ENCODE results near the gene FBXO46.

DNA sequence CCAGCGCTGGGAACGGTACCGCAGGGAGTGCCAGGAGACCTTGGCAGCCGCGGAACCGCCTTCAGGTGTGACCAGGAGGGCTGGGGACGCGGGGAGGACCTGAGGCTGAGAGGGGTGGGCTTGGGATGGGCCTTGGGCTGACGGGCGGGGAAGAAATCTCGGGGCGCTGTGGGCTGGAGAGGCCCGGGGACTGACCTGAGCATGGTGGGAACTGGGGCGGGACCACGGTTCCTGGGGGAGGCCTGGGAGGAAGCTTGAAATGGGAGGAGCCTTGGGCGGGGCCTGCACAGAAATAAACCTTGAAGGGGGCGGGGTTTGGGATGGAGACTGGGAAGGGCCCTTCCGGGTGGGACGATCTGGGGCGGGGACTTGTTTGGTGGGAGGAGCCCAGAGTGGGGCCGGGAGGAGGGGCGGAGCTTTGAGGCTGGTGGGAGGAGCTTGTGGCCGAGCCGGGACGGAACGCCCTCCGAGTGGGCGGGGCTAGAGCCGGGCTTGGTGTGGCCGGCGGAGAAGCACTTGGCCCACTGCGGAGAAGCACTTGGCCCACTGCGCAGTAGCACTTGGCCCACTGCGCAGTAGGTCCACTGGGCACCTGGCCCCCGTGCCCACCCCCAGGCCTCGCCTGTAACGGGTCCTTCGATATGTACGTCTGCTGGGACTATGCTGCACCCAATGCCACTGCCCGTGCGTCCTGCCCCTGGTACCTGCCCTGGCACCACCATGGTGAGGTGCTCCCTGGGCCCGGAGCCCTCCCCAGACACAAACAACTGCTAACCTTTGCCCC, 59.8 kb downstream of the FBXO46 start:
- TF ChIP-seq, protein P1, sequence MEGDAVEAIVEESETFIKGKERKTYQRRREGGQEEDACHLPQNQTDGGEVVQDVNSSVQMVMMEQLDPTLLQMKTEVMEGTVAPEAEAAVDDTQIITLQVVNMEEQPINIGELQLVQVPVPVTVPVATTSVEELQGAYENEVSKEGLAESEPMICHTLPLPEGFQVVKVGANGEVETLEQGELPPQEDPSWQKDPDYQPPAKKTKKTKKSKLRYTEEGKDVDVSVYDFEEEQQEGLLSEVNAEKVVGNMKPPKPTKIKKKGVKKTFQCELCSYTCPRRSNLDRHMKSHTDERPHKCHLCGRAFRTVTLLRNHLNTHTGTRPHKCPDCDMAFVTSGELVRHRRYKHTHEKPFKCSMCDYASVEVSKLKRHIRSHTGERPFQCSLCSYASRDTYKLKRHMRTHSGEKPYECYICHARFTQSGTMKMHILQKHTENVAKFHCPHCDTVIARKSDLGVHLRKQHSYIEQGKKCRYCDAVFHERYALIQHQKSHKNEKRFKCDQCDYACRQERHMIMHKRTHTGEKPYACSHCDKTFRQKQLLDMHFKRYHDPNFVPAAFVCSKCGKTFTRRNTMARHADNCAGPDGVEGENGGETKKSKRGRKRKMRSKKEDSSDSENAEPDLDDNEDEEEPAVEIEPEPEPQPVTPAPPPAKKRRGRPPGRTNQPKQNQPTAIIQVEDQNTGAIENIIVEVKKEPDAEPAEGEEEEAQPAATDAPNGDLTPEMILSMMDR (conservative IDR thresholded peaks at IDR 0.05; ENCODE audit: low read length): no peak
- no peak for TF ChIP-seq EZH2phosphoT487 (IDR thresholded peaks at IDR 0.05; ENCODE audit: borderline replicate concordance, low read depth, low read length)
